Esophagus mucosa (tissue), 1 donor: ENCODE measurements around the gene ZFP37. TPM values are rescaled to one million over a fixed set of nuclear protein-coding genes. Genes with fewer than 3 reads are reported as not detected.
"Not testable (repeated sequence)": the region's sequence is repeated elsewhere in the genome, so short reads cannot be mapped to it uniquely, and the experiment has no call there.

Source experiments
- ATAC-seq: fragments of 200-7000 bp; cut with Tn5 transposase; one replicate; pipeline ENCODE4 v1.9.1; 2020
- total RNA-seq: library from RNA; stranded (reverse); gene quantifications from one replicate; pipeline ENCODE4 v1.2.4, GENCODE V29; 2023
- donor health status: DM: yes; HTN: yes; CAD: no.

Gene ZFP37
- total RNA-seq: 1.1 TPM

DNA sequence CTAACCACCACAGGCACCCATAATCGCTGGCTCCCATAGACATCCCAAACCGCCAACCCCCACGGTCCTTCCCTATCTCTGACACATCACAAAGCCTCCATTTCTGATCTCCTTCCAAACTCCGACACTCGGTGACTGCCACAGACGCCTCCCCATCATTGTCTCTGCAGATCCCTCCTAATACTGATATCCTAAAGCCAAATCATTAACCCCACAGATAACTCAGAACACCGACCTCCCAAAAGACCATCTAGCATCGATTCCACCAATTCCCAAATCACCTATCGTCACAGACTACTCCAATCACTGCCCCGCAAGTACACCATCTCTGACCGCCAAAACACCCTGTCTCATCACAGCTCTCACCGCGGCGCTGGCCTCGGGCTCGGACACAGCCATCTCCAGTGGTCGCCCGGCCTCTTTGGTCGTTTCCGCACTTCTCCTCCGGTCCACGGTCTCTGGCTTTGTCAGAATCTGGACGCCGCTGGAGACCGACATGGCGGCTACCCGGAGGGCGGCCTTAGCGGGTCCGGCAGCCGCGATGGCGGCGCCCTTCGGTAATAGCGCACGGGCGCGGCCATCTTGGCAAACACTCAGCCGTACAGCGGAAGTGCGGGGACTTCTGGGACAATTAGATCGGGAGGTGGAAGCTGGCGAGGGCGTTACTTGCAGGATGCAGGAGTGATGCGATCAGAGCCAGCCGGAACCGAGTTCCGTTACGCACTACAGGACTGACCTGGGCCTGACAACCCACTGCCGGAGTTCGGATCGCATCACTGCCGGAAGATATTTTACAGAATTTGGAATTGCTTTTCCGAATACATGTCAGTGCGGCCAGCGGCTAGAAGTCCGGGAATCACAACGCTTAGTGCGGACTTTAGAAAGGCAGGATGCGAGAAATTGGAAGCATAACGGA is at the start of gene ZFP37:
Gene ZFP37 (minus strand): TSS at position 534 of the 916 bp plus-strand sequence. CDS start 36 bp downstream, at position 498.
- peak; percentile 99 for ATAC-seq

DNA sequence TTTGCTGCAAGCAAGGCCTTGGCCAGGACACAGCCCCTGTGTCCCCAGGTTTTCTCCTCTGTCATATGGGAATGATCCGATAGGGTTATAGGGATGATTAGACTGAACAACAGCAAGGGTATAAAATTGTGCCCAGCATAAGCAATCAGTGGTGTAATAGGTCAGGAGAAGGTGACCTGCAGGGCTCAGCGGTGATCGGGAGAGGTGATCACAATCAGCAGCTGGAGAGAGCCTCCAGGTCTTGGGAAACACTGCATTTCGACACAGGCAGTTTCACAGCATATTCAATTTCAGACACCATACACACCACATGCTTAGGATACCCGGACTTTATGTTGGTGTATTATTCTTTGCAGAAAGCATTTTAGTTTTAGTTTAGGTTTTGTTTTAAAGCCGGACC is 48.8 kb upstream of the ZFP37 start:
- ATAC-seq: not testable (repeated sequence)

DNA sequence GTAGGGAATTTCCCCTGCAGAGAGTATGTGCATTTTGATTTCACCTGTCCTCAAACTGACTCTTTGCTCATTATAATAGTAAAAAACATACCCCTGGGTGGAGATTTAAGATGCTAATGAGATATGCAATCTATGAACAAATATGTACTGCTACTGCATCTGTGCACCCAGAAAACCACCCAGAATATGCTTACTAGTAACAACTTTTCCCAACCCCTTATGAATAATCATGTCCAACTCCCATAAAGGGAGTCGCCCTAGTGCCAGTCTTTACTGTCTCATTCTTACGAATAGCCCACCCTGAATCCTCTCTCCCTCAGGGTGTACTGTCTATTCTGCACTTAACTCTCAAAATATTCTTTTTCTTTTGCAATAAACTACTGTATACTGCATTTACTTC is 39.0 kb upstream of the ZFP37 start:
- no peak for ATAC-seq

DNA sequence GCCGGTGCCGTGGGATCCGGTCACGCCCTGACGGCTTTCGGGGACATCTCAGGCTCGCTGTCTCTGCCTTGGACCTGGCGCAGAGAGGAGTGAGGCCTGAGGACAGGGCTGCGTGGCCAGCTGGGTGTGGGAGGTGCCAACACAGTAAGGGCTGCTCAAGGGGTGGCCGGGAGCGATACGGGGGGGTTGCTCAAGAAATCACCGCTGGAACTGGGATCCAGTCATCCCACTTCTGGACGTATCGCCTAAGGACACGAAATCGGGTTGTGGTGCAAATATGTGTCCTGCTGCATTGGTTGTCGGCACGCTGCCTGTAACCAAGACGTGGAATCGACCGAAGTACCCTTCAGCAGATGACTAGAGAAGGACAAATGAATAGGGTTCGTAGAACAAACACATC is 33.4 kb upstream of the ZFP37 start:
- ATAC-seq: not testable (repeated sequence)

DNA sequence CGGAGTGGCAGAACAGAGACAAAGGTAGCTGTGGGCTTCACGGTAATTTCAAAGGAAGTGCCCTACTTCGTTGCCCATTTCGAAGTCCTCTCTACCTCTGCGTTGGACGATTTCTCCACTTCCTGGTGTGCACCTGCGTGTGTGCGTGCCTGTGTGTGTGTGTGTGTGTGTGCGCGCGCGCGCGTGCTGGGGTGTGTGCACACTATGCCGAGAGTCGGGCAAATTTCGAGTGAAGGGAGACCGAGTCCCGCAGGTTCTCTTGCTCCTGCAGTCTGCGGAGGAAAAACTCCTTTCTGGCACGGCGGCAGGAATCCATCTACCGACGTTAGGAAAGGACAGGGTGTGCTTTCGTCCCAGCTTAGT is 32.6 kb upstream of the ZFP37 start:
- not testable (repeated sequence) for ATAC-seq

DNA sequence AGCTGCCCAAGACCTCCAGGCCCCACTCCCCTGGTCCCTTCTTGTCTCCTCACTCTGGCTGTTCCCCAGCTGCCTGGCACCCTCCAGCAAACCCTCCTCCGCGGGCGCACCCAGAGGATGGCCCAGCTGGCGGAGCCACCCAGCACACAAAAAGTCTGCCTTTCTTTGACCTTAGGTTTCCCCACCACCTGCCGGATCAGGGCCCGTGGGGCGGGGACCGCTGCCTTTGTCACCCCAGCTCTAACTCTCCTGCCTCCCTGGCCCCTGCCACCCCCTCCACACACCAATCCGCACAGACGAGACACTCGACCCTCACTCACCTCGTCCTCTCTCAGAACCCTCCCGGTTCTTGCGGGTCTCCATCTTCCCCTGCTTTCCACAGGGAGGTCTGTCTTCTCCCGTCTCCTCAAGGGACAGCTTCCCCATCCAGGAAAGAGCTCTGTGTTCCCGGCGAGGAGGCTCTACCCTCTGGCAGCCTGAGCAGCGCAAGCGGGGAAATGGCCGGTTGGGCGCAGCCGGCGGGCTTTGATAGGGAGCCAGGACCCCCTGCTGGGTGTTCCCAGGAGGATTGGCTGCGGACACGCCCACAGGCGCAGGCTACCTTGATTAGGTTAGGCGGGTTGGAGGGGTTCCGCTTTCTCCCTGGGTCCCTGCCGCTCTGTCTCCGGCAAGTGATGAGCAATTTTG is 32.1 kb upstream of the ZFP37 start:
- not testable (repeated sequence) for ATAC-seq

DNA sequence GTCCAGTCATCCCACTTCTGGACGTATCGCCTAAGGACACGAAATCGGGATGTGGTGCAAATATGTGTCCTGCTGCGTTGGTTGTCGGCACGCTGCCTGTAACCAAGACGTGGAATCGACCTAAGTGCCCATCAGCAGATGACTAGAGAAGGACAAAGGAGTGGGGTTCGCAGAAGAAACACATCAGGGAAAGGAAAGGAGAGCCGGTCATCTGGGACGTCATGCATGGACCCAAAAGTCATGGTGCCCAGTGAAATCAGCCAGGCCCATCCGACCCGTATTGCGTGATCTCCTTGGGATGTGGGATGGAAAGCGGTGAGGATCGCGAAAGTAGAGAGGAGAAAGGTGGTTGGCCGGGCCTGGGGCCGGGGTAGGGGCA is 6.4 kb upstream of the ZFP37 start:
- ATAC-seq: not testable (repeated sequence)

DNA sequence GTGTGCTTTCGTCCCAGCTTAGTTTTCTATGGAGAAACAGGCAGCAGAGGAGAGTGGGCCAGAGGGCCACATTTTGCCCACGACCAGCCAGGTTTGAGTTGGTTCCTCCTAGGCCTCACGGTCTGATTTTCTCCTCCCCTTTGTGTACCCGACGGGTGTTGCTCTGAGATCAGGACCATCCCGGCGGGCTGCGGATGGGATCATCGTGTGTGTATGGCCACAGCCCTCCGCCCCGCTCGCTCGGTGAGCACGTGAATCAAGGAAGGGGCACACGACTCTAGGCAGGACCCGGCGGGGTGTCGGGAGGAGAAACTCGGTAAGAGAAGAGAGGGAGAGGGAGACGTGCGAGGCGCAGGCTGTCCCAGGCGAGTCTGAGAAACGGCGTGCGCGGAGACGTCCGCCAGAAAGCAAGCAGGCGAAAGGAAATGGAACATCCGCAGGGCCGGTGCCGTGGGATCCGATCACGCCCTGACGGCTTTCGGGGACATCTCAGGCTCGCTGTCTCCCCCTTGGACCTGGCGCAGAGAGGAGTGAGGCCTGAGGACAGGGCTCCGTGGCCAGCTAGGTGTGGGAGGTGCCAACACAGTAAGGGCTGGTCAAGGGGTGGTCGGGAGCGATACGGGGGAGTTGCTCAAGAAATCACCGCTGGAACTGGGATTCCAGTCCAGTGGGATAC is 5.9 kb upstream of the ZFP37 start:
- ATAC-seq: not testable (repeated sequence)

DNA sequence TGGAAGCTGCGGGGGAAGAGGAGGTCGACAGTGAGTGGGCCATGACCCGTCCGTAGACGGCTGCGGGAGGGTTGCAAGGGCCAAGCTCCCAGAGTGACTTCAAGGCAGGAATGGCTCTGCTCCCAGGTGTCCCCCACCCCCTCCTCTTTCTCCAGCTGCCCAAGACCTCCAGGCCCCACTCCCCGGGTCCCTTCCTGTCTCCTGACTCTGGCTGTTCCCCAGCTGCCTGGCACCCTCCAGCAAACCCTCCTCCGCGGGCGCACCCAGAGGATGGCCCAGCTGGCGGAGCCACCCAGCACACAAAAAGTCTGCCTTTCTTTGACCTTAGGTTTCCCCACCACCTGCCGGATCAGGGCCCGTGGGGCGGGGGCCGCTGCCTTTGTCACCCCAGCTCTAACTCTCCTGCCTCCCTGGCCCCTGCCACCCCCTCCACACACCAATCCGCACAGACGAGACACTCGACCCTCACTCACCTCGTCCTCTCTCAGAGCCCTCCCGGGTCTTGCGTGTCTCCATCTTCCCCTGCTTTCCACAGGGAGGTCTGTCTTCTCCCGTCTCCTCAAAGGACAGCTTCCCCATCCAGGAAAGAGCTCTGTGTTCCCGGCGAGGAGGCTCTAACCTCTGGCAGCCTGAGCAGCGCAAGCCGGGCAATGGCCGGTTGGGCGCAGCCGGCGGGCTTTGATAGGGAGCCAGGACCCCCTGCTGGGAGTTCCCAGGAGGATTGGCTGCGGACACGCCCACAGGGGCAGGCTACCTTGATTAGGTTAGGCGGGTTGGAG is 4.7 kb upstream of the ZFP37 start:
- ATAC-seq: not testable (repeated sequence)

DNA sequence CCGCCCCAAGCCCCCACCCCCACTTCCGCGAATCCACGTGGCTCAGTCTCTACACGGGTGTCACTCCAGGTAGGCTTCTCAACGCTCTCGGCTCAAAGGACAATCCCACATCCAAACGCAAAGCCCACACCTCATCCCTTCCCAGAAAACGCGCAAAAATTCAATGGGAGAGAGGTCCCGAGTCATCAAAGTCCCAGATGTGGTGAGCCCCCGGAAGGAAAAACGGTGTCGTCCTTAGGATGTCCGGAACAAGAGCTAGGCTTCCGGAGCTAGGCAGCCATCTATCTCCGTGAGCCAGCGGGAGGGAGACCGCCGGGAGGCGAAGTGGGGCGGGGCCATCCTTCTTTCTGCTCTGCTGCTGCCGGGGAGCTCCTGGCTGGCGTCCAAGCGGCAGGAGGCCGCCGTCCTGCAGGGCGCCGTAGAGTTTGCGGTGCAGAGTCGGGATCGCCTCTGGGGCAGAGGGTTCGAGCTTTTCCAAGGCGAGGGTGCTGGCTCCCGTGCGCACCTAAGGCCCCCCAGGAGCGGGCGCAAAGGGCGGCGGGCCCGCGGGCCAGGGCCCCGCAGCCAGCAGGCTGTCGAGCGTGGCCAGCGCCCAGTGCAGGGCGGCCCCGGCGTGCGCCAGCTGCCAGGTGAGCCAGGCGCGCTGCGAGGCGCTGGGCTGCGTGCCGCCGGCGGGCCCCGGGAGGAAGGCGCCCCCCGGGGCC is 3.2 kb upstream of the ZFP37 start:
- ATAC-seq: not testable (repeated sequence)

DNA sequence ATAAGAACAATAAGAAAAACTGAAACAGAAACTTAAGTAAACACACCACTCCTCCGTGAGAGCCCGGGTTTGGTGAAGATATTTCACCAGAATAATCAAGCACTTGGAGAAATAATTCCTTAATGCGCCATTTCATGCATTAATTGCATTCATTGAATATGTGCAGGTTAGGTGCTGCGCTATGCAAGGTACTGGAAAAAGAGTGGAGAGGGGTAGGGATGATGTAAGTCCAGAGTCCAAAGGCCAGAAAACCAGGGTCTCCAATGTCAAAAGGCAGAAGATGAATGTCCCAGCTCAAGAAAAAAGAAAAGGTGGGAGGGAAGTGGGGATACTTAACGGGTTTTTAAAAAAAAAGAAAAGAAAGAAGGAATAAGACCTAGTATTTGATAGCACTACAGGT is 669 bp upstream of the ZFP37 start:
- ATAC-seq: no peak

DNA sequence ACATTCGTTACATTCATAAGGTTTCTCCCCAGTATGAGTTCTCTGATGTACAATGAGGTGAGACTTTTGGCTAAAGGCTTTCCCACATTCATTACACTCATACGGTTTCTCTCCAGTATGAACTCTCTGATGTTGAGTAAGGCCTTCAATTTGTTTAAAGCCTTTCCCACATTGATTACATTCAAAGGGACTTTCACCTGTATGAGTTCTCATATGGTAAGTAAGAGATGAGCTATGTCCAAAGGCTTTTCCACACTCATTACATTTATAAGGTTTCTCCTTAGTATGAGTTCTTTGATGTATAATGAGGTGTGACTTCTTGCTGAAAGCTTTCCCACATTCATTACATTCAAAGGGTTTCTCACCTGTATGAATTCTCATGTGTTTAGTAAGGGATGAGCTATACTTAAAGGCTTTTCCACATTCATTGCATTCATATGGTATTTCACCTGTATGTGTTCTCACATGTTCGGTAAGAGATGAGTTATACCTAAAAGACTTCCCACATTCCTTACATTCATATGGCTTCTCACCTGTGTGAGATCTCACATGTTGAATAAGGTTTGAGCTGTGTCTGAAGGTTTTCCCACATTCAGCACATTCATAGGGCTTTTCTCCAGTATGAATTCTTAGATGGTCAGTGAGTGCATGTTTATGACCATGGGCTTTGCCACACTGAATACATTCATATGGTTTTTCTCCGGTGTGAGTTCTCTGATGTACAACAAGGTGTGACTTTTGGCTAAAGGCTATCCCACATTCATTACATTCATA is 13.5 kb downstream of the ZFP37 start:
- ATAC-seq: no peak

DNA sequence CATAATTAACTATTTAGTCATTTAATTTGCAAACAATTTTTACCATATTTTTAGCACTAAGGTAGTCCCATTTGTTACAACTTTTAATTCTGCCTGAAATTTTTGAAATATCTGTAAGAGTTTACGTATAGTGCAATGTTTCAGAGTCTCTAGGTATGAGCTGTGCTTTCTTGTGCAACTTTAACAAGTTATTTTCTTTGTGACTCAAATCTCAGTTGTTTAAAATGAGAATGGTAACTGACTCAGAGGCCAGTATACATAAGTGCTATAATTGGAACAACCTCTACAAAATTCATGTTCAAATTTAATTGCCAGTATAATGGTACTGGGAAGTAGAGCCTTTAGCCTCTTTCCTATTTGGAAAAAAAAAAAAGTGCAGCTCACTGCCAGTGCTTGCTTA is 30.3 kb downstream of the ZFP37 start:
- ATAC-seq: no peak

DNA sequence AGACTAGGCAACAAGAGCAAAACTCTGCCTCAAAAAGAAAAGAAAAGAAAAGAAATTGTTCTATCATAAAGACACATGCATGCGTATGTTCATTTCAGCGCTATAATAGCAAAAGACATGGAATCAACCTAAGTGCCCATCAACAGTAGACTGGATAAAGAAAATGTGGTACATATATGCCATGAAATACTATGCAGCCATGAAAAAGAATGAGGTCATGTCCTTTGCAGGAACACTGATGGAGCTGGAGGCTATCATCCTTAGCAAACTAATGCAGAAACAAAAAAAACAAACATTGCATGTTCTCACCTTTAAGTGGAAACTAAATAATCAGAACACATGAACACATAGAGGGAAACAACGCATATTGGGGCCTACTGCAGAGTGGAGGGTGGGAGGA is 38.3 kb downstream of the ZFP37 start:
- ATAC-seq: no peak

DNA sequence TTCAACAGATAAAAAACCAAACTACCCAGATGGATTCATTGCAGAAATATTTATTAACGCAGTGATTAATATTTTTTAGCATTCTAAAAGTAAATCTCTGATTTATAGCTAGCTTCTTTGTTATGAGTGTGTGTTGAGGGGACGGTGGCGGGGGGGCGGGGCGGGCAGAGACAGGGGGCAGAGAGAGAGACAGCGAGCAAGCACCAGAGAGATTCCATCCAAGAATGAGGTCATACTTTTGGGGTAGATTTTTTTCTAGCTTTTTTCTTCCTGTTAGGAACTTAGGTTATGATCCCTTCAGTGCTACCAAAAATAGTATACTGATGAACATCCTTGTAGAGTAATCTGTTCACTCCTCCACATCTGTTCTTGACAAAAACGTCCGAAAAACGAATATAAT is 44.0 kb downstream of the ZFP37 start:
- ATAC-seq: no peak

DNA sequence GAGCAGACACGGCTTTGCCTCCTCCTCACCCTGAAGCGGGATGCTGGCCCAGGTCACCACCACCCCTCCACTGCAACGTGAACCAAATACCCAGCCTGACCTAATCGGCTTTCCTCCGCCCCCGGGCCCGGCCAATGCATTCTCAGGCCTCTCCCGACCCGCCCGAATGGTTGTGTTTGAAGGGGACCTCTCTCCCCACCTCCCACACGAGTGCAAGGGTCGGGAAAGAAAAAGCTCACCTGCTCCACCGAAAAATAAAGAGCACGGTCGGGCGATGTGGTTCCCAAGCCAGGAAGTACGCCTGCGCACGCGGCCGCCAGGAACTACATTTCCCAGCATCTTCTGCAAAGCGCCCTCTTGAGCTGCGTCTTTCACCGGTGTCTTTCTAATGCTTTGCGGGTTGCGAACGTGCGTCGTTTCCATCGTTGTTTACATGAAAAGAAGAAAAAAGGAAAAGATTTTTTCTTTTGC is 44.6 kb downstream of the ZFP37 start, which contains the start of gene ZNF883:
Gene ZNF883 (minus strand): TSS at position 282 of the 471 bp plus-strand sequence.
- ATAC-seq: peak; percentile 57

DNA sequence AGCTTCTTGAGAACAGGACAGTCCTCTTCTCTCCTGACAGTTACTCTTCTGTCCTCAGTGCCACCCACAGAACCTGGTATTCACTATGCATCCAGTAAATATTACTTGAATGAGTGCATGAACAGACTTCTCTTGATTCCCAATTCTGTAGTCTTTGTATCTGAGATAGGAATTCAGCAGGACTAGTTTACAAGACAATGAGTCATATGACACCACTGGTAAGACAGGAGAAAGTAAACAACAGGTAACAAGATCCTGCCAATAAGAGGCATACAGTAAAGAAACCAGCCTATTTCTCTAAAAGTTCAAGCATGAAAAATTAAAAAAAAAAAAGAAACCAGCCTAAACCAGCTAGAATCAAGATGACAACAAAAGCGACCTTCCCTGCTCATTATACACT is 50.7 kb downstream of the ZFP37 start:
- ATAC-seq: no peak

DNA sequence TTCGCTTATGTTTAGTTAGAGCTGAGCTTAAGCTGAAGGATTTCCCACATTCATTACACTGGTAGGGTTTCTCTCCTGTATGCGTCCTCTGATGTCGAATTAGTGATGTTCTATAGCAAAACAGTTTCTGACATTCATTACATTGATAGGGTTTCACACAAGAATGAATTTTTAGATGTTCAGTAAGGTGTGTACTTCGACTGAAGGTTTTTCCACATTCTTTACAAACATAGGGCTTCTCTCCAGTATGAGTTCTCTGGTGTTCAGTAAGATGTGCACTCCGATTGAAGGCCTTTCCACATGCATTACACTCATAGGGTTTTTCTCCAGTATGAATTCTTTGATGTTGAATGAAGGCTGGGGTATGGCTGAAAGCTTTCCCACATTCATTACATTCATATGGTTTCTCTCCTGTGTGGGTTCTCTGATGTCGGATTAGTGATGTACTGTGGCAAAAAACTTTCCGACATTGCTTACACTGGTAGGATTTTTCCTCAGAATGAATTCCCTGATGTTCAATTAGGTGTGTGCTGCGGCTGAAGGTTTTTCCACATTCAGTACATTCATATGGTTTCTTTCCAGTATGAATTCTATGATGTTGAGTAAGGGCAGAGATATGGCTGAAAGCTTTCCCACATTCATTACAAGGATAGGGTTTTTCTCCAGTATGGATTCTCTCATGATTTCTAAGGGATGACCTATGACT is 59.1 kb downstream of the ZFP37 start:
- ATAC-seq: no peak
